ENCODE measurements around the gene HPN.
A peak's percentile ranks its signal among the peaks of the same experiment; 100 is the strongest.
"Not testable (repeated sequence)": the region's sequence is repeated elsewhere in the genome, so short reads cannot be mapped to it uniquely, and the experiment has no call there.

The HPN gene

GRCh38 chr19:35028600-35028885 lies 13.0 kb upstream of the HPN start:
- not testable (repeated sequence) for ATAC-seq

GRCh38 chr19:35029275-35029736 lies 12.2 kb upstream of the HPN start:
- not testable (repeated sequence) for ATAC-seq

- no peak for ATAC-seq
These were observed 11.7 kb upstream of the HPN start for GRCh38 chr19:35029737-35030256.

GRCh38 chr19:35030257-35031071 lies 11.1 kb upstream of the HPN start, which contains the start of gene SCN1B:
Gene SCN1B, plus strand, starts transcription at chr19:35030470. Its CDS starts 351 bp downstream, at chr19:35030821.
- peak; percentile 80 to 87 for ATAC-seq

GRCh38 chr19:35031072-35031881 lies 10.2 kb upstream of the HPN start:
- ATAC-seq = no peak

- ATAC-seq = no peak
These were observed 9.1 kb upstream of the HPN start for GRCh38 chr19:35032356-35032865.

- no peak for ATAC-seq
These were observed 8.2 kb upstream of the HPN start for GRCh38 chr19:35033067-35034004.

GRCh38 chr19:35034005-35034502 lies 7.5 kb upstream of the HPN start:
- ATAC-seq = no peak

GRCh38 chr19:35034588-35035382 lies 6.7 kb upstream of the HPN start:
- ATAC-seq = no peak

- ATAC-seq = no peak
These were observed 3.6 kb upstream of the HPN start for GRCh38 chr19:35037716-35038622.

GRCh38 chr19:35038623-35039512 lies 2.7 kb upstream of the HPN start:
- ATAC-seq = no peak

- ATAC-seq = peak in 1 of 2 donors; percentile 25
These were observed 1.4 kb upstream of the HPN start for GRCh38 chr19:35039881-35040825.

- ATAC-seq = peak; percentile 36 to 49
These were observed 534 bp upstream of the HPN start for GRCh38 chr19:35040826-35041547.

- ATAC-seq = no peak
These were observed 672 bp downstream of the HPN start for GRCh38 chr19:35042056-35042730.

- ATAC-seq = no peak
These were observed 1.6 kb downstream of the HPN start for GRCh38 chr19:35042954-35043604.

GRCh38 chr19:35043906-35044305 lies 2.4 kb downstream of the HPN start:
- ATAC-seq = no peak

Data from activated CD4-positive, CD25-positive, alpha-beta regulatory T cell treated with anti-CD3 and anti-CD28 coated beads, Interleukin-2, amount 50 U/mL, for 24 hours (primary cell).